Esophagus squamous epithelium (tissue), 5 donors: ENCODE measurements around the gene SLC39A10. TPM values are rescaled to one million over a fixed set of nuclear protein-coding genes. Genes with fewer than 3 reads are reported as not detected.

ENCODE experiments used
- DNase-seq: peaks from one replicate; lab custom pipeline; 2025; lab: John Stamatoyannopoulos, UW
- H3K27ac ChIP-seq, 4 donors: fragments of 200-600 bp; sonication (generic); one replicate each; pipeline ENCODE4 v1.5.1; 2016 to 2019; ENCODE audit warnings: mild to moderate bottlenecking in 1 of 4
- H3K27me3 ChIP-seq, 4 donors: fragments of 200-600 bp; sonication (generic); 1 replicate in 3 of 4; 2 replicates in 1 of 4; pipeline versions ENCODE4 v1.5.1 to v1.6.0; 2017 to 2021; ENCODE audit warnings: antibody characterized with exemption in 1 of 4
- H3K36me3 ChIP-seq, 3 donors: fragments of 200-600 bp; sonication (generic); one replicate each; pipeline ENCODE4 v1.5.1; 2016 to 2019
- H3K4me1 ChIP-seq, 3 donors: fragments of 200-600 bp; sonication (generic); one replicate each; pipeline ENCODE4 v1.5.1; 2017 to 2019
- H3K4me3 ChIP-seq, 4 donors: fragments of 200-600 bp; sonication (generic); 1 replicate in 3 of 4; 2 replicates in 1 of 4; pipeline ENCODE4 v1.5.1; 2016 to 2019; ENCODE audit warnings: mild to moderate bottlenecking in 2 of 4, moderate library complexity in 1 of 4
- H3K9me3 ChIP-seq, 3 donors: fragments of 200-600 bp; sonication (generic); one replicate each; pipeline ENCODE4 v1.5.1; 2016 to 2019
- CTCF ChIP-seq, 6 experiments: fragments of 450-650 bp in 4 of 6; fragments of 200-600 bp in 2 of 6; sonication (generic) in 2 of 6; IDR thresholded peaks; one replicate each; pipeline ENCODE4 v1.5.1; 2016 to 2019; ENCODE audit warnings: antibody characterized with exemption in 6 of 6, mild to moderate bottlenecking in 4 of 6, moderate library complexity in 4 of 6
- POLR2A ChIP-seq, 4 donors: fragments of 450-650 bp; IDR thresholded peaks; one replicate each; pipeline ENCODE4 v1.6.1; 2017; ENCODE audit warnings: antibody characterized with exemption in 4 of 4, mild to moderate bottlenecking in 4 of 4, moderate library complexity in 3 of 4
- WGBS, 2 donors: methylation state at CpG; one replicate each; pipeline ENCODE4 v1.1.5; 2018; 5-methylcytosine and 5-hydroxymethylcytosine counted together
- intact Hi-C: fragments of 100-400 bp; cut with DNase I; formaldehyde crosslinking; loops from one replicate; pipeline ENCODE4 v1.15.0; 2022
- total RNA-seq, 4 donors: library from RNA; depleted of rRNA; stranded (reverse); fragments of >200 nt; gene quantifications; one replicate each; pipeline ENCODE4 v1.1.0, GENCODE V29; 2016
- donor health status: DM: yes; HTN: yes; CAD: no.

The SLC39A10 gene
- total RNA-seq, 4 donors from 2014 or later: 2.0 to 15.3 (median 9.3) TPM

- no peak for TF ChIP-seq CTCF (IDR thresholded peaks at IDR 0.05)
- TF ChIP-seq POLR2A (IDR thresholded peaks at IDR 0.05): no peak
- DNase-seq: no peak
- Histone ChIP-seq H3K27me3 (no peaks in the 10 kb centered on the region), H3K9me3 (no peaks in the 10 kb centered on the region), H3K4me1 (no peaks in the 10 kb centered on the region), H3K36me3 (peaks cover 0 to 18% (median 0%) of the 10 kb centered on the region in 3 donors), H3K27ac (no peak overlapping the region), H3K4me3 (no peak overlapping the region)
- 78 to 86% methylated on average over 2 of the region's 2 CpGs for WGBS, 2 donors
- intact Hi-C loops: no loop called here
Observed at GRCh38 chr2:195709901-195710806, 53.1 kb downstream of the SLC39A10 start.

GRCh38 chr2:195711478-195711877 is 54.5 kb downstream of the SLC39A10 start:
- H3K9me3 ChIP-seq: no peaks in the 10 kb centered on the region
- intact Hi-C loops: no loop called here
- H3K27me3 ChIP-seq: no peaks in the 10 kb centered on the region
- no peak overlapping the region for H3K4me3 ChIP-seq
- DNase-seq: no peak
- TF ChIP-seq POLR2A (IDR thresholded peaks at IDR 0.05) (no peak), CTCF (IDR thresholded peaks at IDR 0.05) (no peak)
- H3K36me3 ChIP-seq: peaks cover 0 to 27% (median 0%) of the 10 kb centered on the region in 3 donors
- H3K27ac ChIP-seq: no peak overlapping the region
- no peaks in the 10 kb centered on the region for H3K4me1 ChIP-seq

- intact Hi-C loops: no loop called here
Observed at GRCh38 chr2:195716466-195716865, 59.4 kb downstream of the SLC39A10 start.

GRCh38 chr2:195721042-195721441 is 64.0 kb downstream of the SLC39A10 start:
- no peak for DNase-seq
- H3K9me3 ChIP-seq: no peaks in the 10 kb centered on the region
- 79 to 86% methylated on average over 2 of the region's 2 CpGs for WGBS, 2 donors
- H3K36me3 ChIP-seq: peaks cover 0 to 32% (median 0%) of the 10 kb centered on the region in 3 donors
- H3K27ac ChIP-seq: no peak overlapping the region
- TF ChIP-seq CTCF (IDR thresholded peaks at IDR 0.05): no peak
- TF ChIP-seq POLR2A (IDR thresholded peaks at IDR 0.05): no peak
- H3K4me1 ChIP-seq: no peaks in the 10 kb centered on the region
- intact Hi-C loops: no loop called here
- H3K4me3 ChIP-seq: no peak overlapping the region
- no peaks in the 10 kb centered on the region for H3K27me3 ChIP-seq

More at GRCh38 chr2:195716466-195716865, 59.4 kb downstream of the SLC39A10 start:
- Histone ChIP-seq H3K27me3 (no peaks in the 10 kb centered on the region), H3K4me3 (no peak overlapping the region), H3K36me3 (peaks cover 0 to 56% (median 0%) of the 10 kb centered on the region in 3 donors), H3K27ac (no peak overlapping the region), H3K4me1 (no peaks in the 10 kb centered on the region), H3K9me3 (no peaks in the 10 kb centered on the region)
- WGBS, 2 donors: 94 to 97% methylated on average over 4 of the region's 4 CpGs
- no peak for TF ChIP-seq CTCF (IDR thresholded peaks at IDR 0.05)
- no peak for DNase-seq

GRCh38 chr2:195722075-195722474 is 65.0 kb downstream of the SLC39A10 start:
- H3K36me3 ChIP-seq: peaks cover 0 to 23% (median 0%) of the 10 kb centered on the region in 3 donors
- no peaks in the 10 kb centered on the region for H3K4me1 ChIP-seq
- TF ChIP-seq POLR2A (IDR thresholded peaks at IDR 0.05) (no peak), CTCF (IDR thresholded peaks at IDR 0.05) (no peak)
- WGBS, 2 donors: 80 to 87% methylated on average over 1 of the region's 1 CpG
- H3K27me3 ChIP-seq: no peaks in the 10 kb centered on the region
- no peak overlapping the region for H3K4me3 ChIP-seq
- intact Hi-C loops: no loop called here
- DNase-seq: no peak
- no peak overlapping the region for H3K27ac ChIP-seq
- H3K9me3 ChIP-seq: no peaks in the 10 kb centered on the region
